Prostate gland (tissue), 2 donors: ENCODE results near the gene FBN2. TPM values are rescaled to one million over a fixed set of nuclear protein-coding genes. Genes with fewer than 3 reads are reported as not detected.

ENCODE experiments used
- DNase-seq: peaks from one replicate; pipeline ENCODE4 v3.0.0-alpha.2; 2019; ENCODE audit warnings: low spot score
- H3K27ac ChIP-seq, 2 donors: fragments of 200-600 bp; sonication (generic); 2 replicates each; pipeline ENCODE4 v1.5.1; 2017 to 2019
- H3K27me3 ChIP-seq: fragments of 200-600 bp; sonication (generic); replicated peaks from 2 replicates; pipeline ENCODE4 v1.5.1; 2019; ENCODE audit not compliant: insufficient read depth
- H3K36me3 ChIP-seq, 2 donors: fragments of 200-600 bp; sonication (generic); 1 replicate in 1 of 2; 2 replicates in 1 of 2; pipeline versions ENCODE4 v1.5.1 to v1.8.1; 2017 to 2019
- H3K4me1 ChIP-seq: fragments of 200-600 bp; sonication (generic); replicated peaks from 2 replicates; pipeline ENCODE4 v1.5.1; 2019
- H3K4me3 ChIP-seq, 2 donors: fragments of 200-600 bp; sonication (generic); 2 replicates each; pipeline ENCODE4 v1.5.1; 2017 to 2019
- H3K9me3 ChIP-seq: fragments of 200-600 bp; sonication (generic); 2 replicates; pipeline ENCODE4 v1.5.1; 2017
- CTCF ChIP-seq, 4 experiments: fragments of 200-600 bp in 2 of 4; fragments of 450-650 bp in 2 of 4; sonication (generic) in 2 of 4; IDR thresholded peaks; 1 replicate in 3 of 4; 2 replicates in 1 of 4; pipeline ENCODE4 v1.5.1; 2016 to 2019; ENCODE audit warnings: antibody characterized with exemption in 4 of 4, mild to moderate bottlenecking in 2 of 4, moderate library complexity in 2 of 4
- POLR2A ChIP-seq: fragments of 450-650 bp; IDR thresholded peaks from one replicate; pipeline ENCODE4 v1.6.1; 2016; ENCODE audit warnings: antibody characterized with exemption, mild to moderate bottlenecking
- POLR2AphosphoS5 ChIP-seq: sonication (generic); formaldehyde crosslinking; IDR thresholded peaks from one replicate; pipeline ENCODE4 v1.6.1; 2017; ENCODE audit warnings: antibody characterized with exemption
- WGBS: methylation state at CpG from one replicate; pipeline ENCODE4 v1.1.5; 2018; 5-methylcytosine and 5-hydroxymethylcytosine counted together
- intact Hi-C: fragments of 100-400 bp; cut with DNase I; formaldehyde crosslinking; loops from one replicate; pipeline ENCODE4 v1.14.2; 2022
- total RNA-seq, 2 donors: library from RNA; depleted of rRNA; stranded (reverse); fragments of >200 nt; gene quantifications; one replicate each; pipeline ENCODE4 v1.1.0, GENCODE V29; 2016

The FBN2 gene
- total RNA-seq, 2 donors from 2014 or later = 0.82 to 6.6 TPM

DNA sequence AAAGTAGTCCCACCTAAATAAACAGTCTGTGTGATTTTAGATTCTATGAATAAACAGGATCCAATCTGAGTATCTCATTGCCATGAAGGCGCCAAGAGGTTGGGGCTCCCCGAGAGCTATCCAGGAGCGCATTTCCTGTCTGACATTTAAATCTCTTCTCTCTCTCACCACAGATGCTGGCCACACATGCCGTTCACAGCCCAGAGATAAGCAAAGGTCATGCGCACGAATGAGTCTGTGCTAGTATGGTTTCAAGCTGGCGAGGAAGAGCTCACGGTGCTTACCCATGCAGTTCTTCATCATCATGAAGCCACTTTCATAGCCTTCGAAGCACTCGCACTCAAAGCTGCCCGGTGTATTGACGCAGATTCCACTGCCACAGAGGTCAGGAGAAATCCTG, 199.4 kb downstream of the FBN2 start:
- 92% methylated on average over 12 of the region's 12 CpGs for WGBS
- Histone ChIP-seq H3K36me3 (no peaks in the 10 kb centered on the region), H3K4me3 (no peak overlapping the region), H3K27me3 (no peaks in the 10 kb centered on the region), H3K4me1 (no peaks in the 10 kb centered on the region), H3K27ac (no peak overlapping the region), H3K9me3 (no peaks in the 10 kb centered on the region)
- intact Hi-C loops = no loop called here
- DNase-seq = no peak
- TF ChIP-seq CTCF (IDR thresholded peaks at IDR 0.05) (no peak), POLR2AphosphoS5 (no peak), POLR2A (no peak)

- TF ChIP-seq POLR2AphosphoS5 (no peak), POLR2A (no peak), CTCF (IDR thresholded peaks at IDR 0.05) (no peak)
Measured at GRCh38 chr5:128335339-128335738, 202.7 kb downstream of the FBN2 start.

DNA sequence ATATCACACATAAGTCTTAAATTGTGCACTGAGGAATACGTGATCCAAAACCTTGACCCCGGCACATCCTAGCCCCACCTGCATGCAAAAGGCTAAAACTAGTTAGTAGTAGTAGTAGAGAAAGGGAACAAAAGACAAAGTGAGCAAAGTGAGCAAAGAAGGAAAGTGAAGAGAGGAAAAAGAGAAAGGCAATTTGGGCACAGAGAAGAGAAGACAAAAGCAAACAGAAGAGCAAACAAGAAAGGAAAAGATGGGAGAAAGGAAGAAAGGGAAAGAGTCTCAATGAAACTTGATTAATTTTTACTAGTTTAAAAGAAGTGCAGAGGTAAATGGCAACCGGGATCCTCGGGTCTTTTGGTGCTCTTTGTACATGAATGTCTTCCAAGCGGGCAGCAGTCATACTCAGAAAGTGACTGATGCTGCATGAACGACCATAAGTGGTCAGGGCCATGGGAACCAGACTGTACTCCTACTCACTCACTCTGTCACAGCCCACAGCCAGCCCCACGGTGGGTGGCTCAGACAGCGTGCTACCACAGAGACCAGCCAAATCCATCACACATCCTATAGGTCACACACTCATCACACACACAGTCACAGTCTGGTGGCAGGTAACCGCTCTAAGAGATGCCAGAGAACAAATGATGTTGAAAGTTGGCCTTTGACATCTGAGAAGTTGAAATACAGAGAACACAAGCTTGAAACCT, 203.9 kb downstream of the FBN2 start:
- Histone ChIP-seq H3K9me3 (no peaks in the 10 kb centered on the region), H3K4me3 (no peak overlapping the region), H3K4me1 (no peaks in the 10 kb centered on the region), H3K27ac (no peak overlapping the region), H3K36me3 (no peaks in the 10 kb centered on the region), H3K27me3 (no peaks in the 10 kb centered on the region)
- intact Hi-C loops = no loop called here
- 91% methylated on average over 9 of the region's 9 CpGs for WGBS
- no peak for TF ChIP-seq CTCF (IDR thresholded peaks at IDR 0.05)
- no peak for TF ChIP-seq POLR2AphosphoS5
- TF ChIP-seq POLR2A = no peak
- no peak for DNase-seq

More at GRCh38 chr5:128335339-128335738, 202.7 kb downstream of the FBN2 start:
- intact Hi-C loops = no loop called here
- no peak overlapping the region for H3K27ac ChIP-seq
- H3K36me3 ChIP-seq = no peaks in the 10 kb centered on the region
- no peak overlapping the region for H3K4me3 ChIP-seq
- no peak for DNase-seq
- no peaks in the 10 kb centered on the region for H3K4me1 ChIP-seq
- no peaks in the 10 kb centered on the region for H3K27me3 ChIP-seq
- 92% methylated on average over 3 of the region's 3 CpGs for WGBS
- no peaks in the 10 kb centered on the region for H3K9me3 ChIP-seq

DNA sequence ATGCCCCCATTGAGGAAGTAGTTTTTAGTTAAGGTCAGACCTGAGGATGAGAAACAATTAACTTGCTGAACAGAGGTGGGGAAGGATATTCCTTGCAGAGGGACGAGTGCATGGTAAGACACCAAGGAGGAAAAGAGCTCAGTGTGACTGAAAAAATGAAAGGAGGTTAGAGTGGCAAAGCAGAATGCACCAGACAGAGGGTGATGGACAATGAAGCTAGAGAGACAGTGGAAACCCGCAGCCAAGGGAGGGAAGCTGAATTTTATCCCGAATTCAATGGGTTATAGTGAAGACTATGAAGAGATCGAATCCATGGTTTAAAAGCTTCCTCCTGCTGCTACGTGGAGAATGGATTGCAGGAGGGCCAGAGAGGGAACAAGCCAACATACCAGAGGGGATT, 206.8 kb downstream of the FBN2 start:
- 94% methylated on average over 5 of the region's 5 CpGs for WGBS
- no peaks in the 10 kb centered on the region for H3K4me1 ChIP-seq
- no peak overlapping the region for H3K4me3 ChIP-seq
- no peaks in the 10 kb centered on the region for H3K9me3 ChIP-seq
- DNase-seq = no peak
- TF ChIP-seq POLR2AphosphoS5 (no peak), POLR2A (no peak), CTCF (IDR thresholded peaks at IDR 0.05) (no peak)
- intact Hi-C loops = no loop called here
- H3K36me3 ChIP-seq = no peaks in the 10 kb centered on the region
- no peak overlapping the region for H3K27ac ChIP-seq
- no peaks in the 10 kb centered on the region for H3K27me3 ChIP-seq

DNA sequence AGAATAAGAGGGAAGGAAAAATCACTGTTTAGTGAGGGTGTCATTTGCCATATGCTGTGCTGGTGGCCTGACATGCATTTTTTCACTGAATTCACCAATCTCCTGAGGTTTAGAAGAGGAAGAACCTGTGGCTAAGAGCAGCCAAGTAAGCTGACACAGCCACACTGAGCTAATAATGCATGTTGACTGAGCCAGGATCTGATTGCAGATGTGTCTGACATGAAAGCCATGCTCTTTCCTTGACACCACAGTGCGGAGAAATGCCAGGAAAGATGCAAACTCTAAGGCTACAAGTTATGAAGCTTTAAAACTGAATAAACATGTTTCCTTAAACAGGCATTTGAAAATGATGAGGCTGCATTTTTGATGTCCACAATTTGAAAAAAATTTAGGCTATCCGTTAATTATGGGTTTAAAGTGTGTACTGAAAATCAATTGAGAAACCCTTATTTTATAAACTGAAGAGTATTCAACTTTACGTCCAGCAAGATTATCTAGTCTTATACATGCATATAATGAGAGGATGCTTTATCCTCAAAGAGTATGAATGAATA, 208.6 kb downstream of the FBN2 start:
- no peaks in the 10 kb centered on the region for H3K36me3 ChIP-seq
- H3K4me1 ChIP-seq = no peaks in the 10 kb centered on the region
- no peak overlapping the region for H3K27ac ChIP-seq
- 50% methylated on average over 3 of the region's 3 CpGs for WGBS
- no peaks in the 10 kb centered on the region for H3K9me3 ChIP-seq
- no peak for TF ChIP-seq POLR2AphosphoS5
- no peak for TF ChIP-seq POLR2A
- TF ChIP-seq CTCF (IDR thresholded peaks at IDR 0.05) = no peak
- intact Hi-C loops = no loop called here
- H3K27me3 ChIP-seq = no peaks in the 10 kb centered on the region
- no peak overlapping the region for H3K4me3 ChIP-seq
- no peak for DNase-seq
